HEK293 (cell line): Measurements from ENCODE around the gene SHROOM3.

Source experiments
- CTCF ChIA-PET: fragments of 350-600 bp; formaldehyde crosslinking; extraction: SDS; loops from one replicate; lab custom pipeline; 2021; ENCODE audit warnings: antibody characterized with exemption; lab: Yijun Ruan, JAX
- POLR2A ChIA-PET: fragments of 300-600 bp; formaldehyde crosslinking; extraction: SDS; loops from one replicate; lab custom pipeline; 2020; ENCODE audit warnings: antibody characterized with exemption, inconsistent platforms; lab: Yijun Ruan, JAX
- H3K27ac ChIP-seq: fragments of 200-500 bp; sonication (Bioruptor generic); 2 replicates; pipeline ENCODE4 v1.5.1; 2014; ENCODE audit warnings: low read depth, low read length, control low read depth, inconsistent platforms; ENCODE audit errors: extremely low read depth
- H3K36me3 ChIP-seq, 2 experiments: fragments of 200-500 bp in 1 of 2; sonication (Bioruptor generic) in 1 of 2; 1 replicate in 1 of 2; 2 replicates in 1 of 2; pipeline ENCODE4 v1.5.1; 2014 to 2017; ENCODE audit warnings: inconsistent platforms in 2 of 2, low read length in 2 of 2; ENCODE audit not compliant: control insufficient read depth in 2 of 2, insufficient read depth in 1 of 2
- H3K4me1 ChIP-seq: fragments of 200-500 bp; sonication (Bioruptor generic); 2 replicates; pipeline ENCODE4 v1.5.1; 2014; ENCODE audit warnings: mild to moderate bottlenecking, low read length, inconsistent platforms; ENCODE audit not compliant: control insufficient read depth, insufficient read depth
- H3K4me3 ChIP-seq: 2 replicates; pipeline ENCODE4 v1.5.1; 2011; ENCODE audit warnings: low read depth, mild to moderate bottlenecking, control low read depth, low read length, moderate library complexity
- H3K9me3 ChIP-seq: fragments of 200-500 bp; sonication (Bioruptor generic); 2 replicates; pipeline ENCODE4 v1.5.1; 2014; ENCODE audit warnings: low read depth, low read length, inconsistent platforms; ENCODE audit not compliant: control insufficient read depth, insufficient read depth
- HIC1 ChIP-seq: fragments of 450-650 bp; formaldehyde crosslinking; IDR thresholded peaks from 2 replicates; pipeline ENCODE4 v1.5.1; 2016; ENCODE audit warnings: missing biosample characterization, missing genetic modification characterization
- KLF17 ChIP-seq: fragments of 450-650 bp; formaldehyde crosslinking; IDR thresholded peaks from 2 replicates; pipeline ENCODE4 v1.5.1; 2016; ENCODE audit warnings: missing biosample characterization, missing genetic modification characterization
- PBX3 ChIP-seq: sonication (generic); formaldehyde crosslinking; IDR thresholded peaks from 2 replicates; pipeline ENCODE4 v1.8.1; 2022; ENCODE audit warnings: mild to moderate bottlenecking, moderate library complexity, missing genetic modification reagents
- PRDM10 ChIP-seq: fragments of 450-650 bp; formaldehyde crosslinking; IDR thresholded peaks from 2 replicates; pipeline ENCODE4 v1.5.1; 2016; ENCODE audit warnings: missing biosample characterization, missing genetic modification characterization
- SALL2 ChIP-seq: fragments of 450-650 bp; formaldehyde crosslinking; IDR thresholded peaks from 2 replicates; pipeline ENCODE4 v1.5.0; 2017; ENCODE audit warnings: missing biosample characterization, mild to moderate bottlenecking, missing genetic modification characterization, borderline replicate concordance
- ZFHX2 ChIP-seq: fragments of 450-650 bp; formaldehyde crosslinking; conservative IDR thresholded peaks from 2 replicates; pipeline ENCODE4 v1.5.1; 2016; ENCODE audit warnings: missing biosample characterization, missing genetic modification characterization
- ZNF140 ChIP-seq: fragments of 450-650 bp; formaldehyde crosslinking; IDR thresholded peaks from 2 replicates; pipeline ENCODE4 v1.5.1; 2016; ENCODE audit warnings: missing biosample characterization, missing genetic modification characterization
- ZNF2 ChIP-seq: fragments of 450-650 bp; formaldehyde crosslinking; IDR thresholded peaks from 2 replicates; pipeline ENCODE4 v1.5.1; 2016; ENCODE audit warnings: missing biosample characterization, missing genetic modification characterization
- ZNF514 ChIP-seq: fragments of 450-650 bp; formaldehyde crosslinking; IDR thresholded peaks from 2 replicates; pipeline ENCODE4 v1.5.1; 2016; ENCODE audit warnings: missing biosample characterization, missing genetic modification characterization
- ZNF600 ChIP-seq: fragments of 450-650 bp; formaldehyde crosslinking; IDR thresholded peaks from 2 replicates; pipeline ENCODE4 v1.5.1; 2016; ENCODE audit warnings: missing biosample characterization, missing genetic modification characterization
- ZNF791 ChIP-seq: fragments of 450-650 bp; formaldehyde crosslinking; IDR thresholded peaks from 2 replicates; pipeline ENCODE4 v1.5.1; 2016; ENCODE audit warnings: missing biosample characterization, missing genetic modification characterization
- ZSCAN18 ChIP-seq: fragments of 450-650 bp; formaldehyde crosslinking; IDR thresholded peaks from 2 replicates; pipeline ENCODE4 v1.5.1; 2016; ENCODE audit warnings: missing biosample characterization, missing genetic modification characterization
- ZSCAN4 ChIP-seq: fragments of 450-650 bp; formaldehyde crosslinking; IDR thresholded peaks from 2 replicates; pipeline ENCODE4 v1.5.1; 2017; ENCODE audit warnings: missing biosample characterization, missing genetic modification characterization
- ZSCAN5A ChIP-seq: fragments of 450-650 bp; formaldehyde crosslinking; IDR thresholded peaks from 2 replicates; pipeline ENCODE4 v1.5.1; 2016; ENCODE audit warnings: missing biosample characterization, missing genetic modification characterization

The SHROOM3 gene

GRCh38 chr4:76690906-76691275 is 255.9 kb downstream of the SHROOM3 start:
- Histone ChIP-seq H3K9me3 (no peaks in the 10 kb centered on the region), H3K27ac (no peak overlapping the region), H3K4me3 (no peak overlapping the region), H3K36me3 (no peaks in the 10 kb centered on the region), H3K4me1 (peaks cover 2% of the 10 kb centered on the region; the same call in 1 of the 2 replicates)
- CTCF ChIA-PET = interaction anchor here (0.6 to 0.7 kb wide), 3 partner anchors 292 to 606 kb away, joined by 3 to 4 read pairs (median 4); no protein-coding TSS in a partner anchor
- TF ChIP-seq ZNF514 (tag by site-specific recombination) (no peak), HIC1 (tag by site-specific recombination) (no peak)
- POLR2A ChIA-PET = no interaction called here

GRCh38 chr4:76691807-76692582 is 257.0 kb downstream of the SHROOM3 start:
- TF ChIP-seq PBX3 (CRISPR knock-in tag) = no peak
- TF ChIP-seq ZNF600 = no peak
- no peak for TF ChIP-seq ZFHX2 (tag by site-specific recombination)
- TF ChIP-seq ZNF140 = no peak
- TF ChIP-seq PRDM10 = no peak
- no peak for TF ChIP-seq ZNF2 (tag by site-specific recombination)
- TF ChIP-seq ZNF791 (tag by site-specific recombination) = no peak
- TF ChIP-seq SALL2 (tag by site-specific recombination) = no peak
- TF ChIP-seq KLF17 (tag by site-specific recombination) = no peak
- no peak for TF ChIP-seq ZSCAN18 (tag by site-specific recombination)
- TF ChIP-seq ZSCAN5A (tag by site-specific recombination) = no peak
- TF ChIP-seq ZSCAN4 (tag by site-specific recombination) = no peak
- no peaks in the 10 kb centered on the region for H3K9me3 ChIP-seq
- peaks cover 6% of the 10 kb centered on the region; the same call in 1 of the 2 replicates for H3K4me1 ChIP-seq
- H3K27ac ChIP-seq = no peak overlapping the region
- H3K36me3 ChIP-seq = no peaks in the 10 kb centered on the region
- ChIA-PET CTCF (no interaction called here), POLR2A (no interaction called here)
- H3K4me3 ChIP-seq = no peak overlapping the region
